HTERT RPE-1 (cell line): ENCODE measurements around the gene WDR86.

Experiments
- in situ Hi-C: fragments of 300-500 bp; cut with MboI; formaldehyde crosslinking; loops from 4 replicates; pipeline ENCODE4 v1.14.3; 2020; ENCODE audit warnings: low sequenced_read_pairs

WDR86 gene

DNA sequence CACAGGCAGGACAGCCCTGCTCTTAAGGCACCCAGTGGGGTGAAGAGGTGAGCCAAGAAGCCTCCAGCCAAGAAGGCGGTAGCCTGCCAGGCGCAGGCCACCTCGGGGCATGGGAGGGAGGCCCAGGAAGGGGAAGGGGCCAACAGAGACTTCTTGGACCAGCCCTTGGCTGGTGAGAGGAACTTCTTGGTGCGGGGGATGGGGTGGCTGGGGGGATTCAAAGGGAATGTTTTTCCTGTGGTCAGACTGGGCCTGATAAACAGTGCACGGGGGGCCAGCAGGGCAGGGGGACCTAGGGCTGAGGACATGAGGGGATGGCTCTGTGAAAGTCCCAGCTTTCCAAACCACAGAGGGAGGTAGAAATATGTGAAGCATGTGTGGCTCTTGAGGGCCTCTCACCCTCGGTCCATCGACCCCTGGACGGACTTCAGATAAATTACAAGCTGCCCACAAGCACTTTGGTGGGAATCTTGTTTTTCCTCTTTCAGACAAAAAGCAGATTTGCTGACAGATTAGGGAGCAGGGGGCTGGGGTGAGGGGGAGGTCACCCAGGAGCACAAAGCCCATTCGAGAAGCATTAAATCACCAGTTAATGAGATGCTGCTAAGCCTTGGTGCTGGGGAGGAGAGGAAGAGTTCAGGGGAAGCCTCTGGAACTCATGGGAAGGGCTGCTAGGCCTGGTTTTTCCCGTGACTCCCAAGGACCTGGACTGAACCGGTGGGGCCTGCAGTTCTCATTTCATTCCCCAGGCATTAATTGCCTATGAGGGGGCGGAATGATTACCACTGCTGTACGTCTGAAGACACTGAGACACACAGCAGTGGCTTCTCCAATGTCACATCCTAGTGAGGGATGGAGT is 18.8 kb upstream of the WDR86 start:
- in situ Hi-C loops, result no loop called here

DNA sequence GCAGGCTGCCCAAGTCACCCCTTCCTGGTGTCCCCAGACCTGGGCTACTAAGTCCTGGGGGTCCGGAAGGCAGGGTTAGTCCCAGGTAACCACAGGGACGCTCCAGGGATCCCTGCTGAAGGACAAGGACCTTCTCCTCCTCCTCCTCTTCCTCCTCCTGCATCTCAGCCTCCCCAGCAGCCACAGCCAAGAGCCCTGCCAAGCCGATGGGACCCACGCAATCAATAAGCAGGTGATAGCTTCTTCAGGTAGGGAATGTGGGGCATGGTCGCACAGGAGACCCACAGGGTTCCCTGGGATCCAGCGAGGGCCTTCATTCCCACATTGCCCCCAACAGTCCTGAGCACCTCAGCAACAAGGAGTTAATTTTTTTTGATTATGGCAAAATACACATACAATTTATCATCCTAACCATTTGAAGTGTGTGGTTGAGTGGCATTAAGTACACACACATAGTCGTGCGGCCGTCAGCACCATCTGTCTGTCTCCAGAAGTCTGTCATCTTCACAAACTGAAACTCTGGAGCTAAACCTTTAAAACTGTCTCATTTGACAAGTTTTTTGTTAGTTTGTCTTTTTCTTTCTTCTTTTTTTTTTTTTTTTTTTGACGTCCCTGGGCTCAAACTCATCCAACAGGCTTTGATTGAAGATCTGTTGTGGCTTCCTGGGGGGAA is 18.0 kb upstream of the WDR86 start:
- in situ Hi-C loops, result no loop called here

DNA sequence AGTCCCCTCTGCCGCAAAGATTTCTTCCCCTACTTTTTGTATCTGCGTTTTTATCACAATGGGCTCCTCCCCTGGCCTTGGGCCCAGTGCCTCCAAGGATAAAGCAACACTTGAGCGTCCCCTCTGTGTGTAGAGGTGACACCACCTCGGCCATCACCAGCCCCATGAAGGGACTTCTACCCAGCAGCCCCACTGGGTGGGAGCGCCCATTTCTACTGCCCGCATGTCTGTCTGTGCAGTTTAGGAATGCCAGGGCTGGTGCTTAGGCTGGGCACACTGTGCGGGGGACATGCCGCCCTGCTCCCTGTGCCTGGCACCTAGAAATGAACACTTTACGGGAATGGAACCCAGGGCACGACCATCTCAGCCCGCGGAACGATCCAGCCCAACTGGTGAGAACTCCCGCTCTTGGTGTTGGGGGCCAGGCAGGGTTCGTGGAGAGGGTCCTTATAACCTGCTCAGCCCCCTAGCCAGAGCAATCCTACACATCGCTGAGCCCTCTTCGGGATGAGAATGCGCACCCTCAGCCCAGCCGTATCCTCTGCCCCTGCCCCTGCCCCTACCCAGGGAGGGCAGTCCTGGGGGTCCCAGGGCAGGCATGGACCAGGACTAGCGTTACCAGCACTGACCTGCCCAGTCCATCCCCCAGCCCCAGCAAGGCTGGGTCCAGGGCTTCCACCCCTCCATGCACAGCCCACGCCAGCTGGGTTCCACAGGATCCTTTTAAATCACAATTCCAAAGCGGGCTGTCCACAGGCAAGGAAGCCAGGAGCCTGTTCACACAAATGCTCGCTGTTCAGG is 17.3 kb upstream of the WDR86 start:
- in situ Hi-C loops, result no loop called here

DNA sequence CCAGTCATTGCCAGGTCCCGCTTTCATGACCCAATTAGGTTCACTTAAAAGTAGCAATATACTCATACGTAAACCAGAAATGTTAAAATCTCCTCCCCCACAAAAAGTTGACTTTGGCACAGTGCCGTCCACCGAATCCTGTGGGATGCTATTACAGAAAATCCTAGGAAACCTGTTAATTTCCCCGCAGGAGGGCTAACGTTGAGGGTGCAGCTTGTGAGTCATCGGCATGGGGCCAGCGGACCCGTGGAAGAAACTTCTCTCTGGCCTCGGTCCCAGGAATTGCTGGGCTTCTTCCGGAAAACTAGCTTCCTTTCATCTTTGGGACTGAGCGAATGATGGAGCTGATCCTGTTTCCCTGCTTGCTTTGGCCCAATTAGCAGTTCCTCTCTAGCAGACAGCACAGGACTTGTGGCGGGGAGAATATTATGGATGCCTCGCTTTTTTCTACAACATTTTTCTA is 16.6 kb upstream of the WDR86 start:
- in situ Hi-C loops, result no loop called here

DNA sequence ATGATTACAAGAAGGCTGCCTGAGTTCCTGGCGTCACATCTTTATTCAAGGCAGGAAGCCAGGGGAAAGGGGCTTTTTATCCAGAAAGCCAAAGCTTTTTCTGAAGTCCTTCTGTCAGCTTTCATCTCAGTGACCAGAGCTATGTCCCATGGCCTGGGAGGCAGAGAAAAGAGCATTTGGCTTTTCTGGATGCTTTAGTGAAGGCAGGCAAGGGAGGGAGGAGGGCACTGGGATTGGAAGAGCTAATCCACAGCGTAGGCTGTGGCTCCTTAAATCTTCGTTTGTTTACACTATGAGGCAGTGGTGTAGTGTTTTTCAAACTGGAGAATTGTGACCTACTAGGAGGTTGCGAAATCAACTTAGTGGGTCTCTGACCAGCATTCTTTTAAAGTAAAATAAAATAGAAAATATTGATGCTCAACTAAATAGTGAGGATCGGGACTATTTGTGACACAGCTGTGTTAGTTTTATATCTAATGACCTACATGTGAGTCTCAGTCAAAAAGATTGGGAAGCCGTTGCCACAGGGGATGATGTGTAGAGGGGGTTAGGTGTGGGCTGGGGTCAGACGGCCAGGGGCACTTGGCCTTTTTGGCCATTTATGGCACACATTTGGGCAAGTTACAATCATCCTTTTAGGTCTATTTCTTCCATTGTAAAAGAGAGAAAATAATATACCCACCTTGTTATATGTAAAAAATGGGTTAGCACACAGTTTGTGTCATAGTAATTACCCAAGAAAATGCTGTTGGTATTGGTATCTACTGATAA is 16.0 kb upstream of the WDR86 start:
- in situ Hi-C loops, result no loop called here

DNA sequence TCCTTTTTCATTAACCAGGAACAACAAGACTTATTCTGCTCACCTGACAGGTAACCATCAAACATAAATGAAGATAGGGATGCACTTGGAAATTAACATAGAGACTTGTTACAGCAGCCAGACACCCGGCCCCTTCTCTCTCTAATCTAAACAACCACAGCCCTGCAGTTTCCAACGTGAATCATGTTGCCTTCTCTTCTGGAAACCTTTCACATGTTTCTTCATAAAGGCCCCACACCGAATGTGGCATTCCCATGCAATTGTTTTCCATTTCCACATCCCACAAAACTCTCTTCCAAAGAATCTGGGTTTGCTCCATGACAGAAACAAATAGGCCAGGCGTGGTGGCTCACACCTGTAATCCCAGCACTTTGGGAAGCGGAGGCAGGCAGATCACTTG is 15.0 kb upstream of the WDR86 start:
- in situ Hi-C loops, result no loop called here

DNA sequence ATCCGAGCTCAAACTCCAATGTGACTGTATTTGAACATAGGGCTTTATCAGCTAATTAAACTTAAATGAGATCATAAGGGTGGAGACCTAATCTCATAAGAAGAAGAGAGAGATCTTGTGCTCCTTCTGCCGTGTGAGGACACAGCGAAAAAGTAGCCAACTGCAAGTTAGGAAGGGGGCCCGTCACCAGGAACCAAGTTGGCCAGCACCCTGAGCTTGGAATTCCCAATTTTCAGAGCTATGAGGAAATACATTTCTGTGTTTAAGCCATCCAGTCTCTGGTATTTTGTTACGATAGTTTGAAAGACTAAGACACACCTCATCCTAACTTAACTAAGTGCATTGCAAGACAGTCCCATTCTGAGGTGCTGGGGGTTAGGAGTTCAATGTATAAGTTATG is 14.1 kb upstream of the WDR86 start:
- in situ Hi-C loops, result no loop called here

DNA sequence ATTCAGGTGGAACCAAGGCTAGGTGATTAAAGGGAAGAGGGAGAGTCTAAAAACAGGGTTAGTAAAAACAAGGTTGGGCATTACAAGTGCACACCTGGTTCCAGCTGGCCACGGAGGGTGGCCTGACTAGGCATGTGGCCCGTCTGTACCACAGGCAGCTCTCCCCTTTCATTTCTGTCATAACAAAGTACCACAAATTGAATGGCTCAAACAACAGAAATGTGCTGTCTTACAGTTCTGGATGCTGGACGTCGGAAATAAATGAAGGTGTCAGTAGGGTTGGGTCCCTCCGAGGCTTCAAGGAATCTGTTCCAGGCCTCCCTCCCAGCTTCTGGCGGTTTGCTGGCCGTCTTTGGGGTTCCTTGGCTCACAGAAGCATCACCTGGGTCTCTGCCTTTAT is 13.4 kb upstream of the WDR86 start:
- in situ Hi-C loops, result no loop called here

DNA sequence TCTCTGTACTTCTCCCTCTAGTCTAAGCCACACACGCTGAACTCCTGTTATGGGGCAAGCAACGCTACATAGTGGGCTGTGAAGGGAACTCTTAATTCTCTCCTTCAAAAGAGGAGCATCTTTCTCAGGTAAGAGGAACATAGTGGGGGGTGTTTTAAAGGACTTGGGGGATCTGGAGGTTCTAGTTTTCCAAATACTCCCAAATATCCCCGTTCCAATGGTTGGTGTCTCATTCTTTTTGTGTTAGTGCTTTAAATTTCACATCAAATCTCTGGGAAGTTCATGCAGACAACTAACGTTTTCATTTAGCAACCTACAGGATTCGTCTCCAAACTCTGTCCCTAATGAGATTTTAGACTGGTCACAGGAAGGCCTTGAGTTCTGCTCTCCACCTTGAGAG is 12.4 kb upstream of the WDR86 start:
- in situ Hi-C loops, result no loop called here

DNA sequence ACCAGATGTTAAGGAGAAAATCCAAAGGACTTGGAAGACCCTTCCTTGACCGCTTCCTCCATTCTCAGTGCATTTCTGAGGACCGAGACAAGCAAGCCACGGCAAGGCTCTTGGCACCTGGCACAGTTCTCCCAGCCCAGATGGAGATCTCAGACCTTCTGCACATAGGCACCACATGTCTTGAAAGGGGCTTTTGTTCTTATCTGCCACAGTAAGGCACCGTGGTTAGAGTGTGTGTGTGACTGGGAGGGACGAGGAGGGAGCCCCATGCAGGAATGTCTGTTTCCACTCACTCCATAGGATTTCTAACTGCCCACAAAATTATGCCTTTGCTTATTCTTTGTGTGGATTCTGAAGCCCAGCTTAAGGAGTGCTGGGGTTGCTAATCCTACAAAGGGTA is 10.3 kb upstream of the WDR86 start:
- in situ Hi-C loops, result no loop called here

DNA sequence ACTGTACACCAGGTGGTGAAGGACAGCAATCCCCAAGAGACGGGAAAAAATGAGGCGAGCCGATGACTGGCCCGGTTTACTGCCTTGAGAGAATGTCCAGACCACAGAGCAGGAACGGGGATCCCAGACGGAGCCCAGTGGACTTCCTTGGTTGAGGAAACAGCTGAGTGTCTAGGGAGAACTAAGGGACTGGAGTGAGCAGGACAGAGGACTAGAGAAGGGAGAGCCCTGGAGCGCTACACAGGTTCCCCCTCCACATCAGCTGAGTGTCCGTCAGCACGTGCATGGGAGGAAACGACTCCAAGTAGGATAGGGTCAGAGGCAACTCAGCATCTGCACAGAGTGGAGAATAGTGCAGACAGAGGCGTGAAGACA is 7.1 kb upstream of the WDR86 start:
- in situ Hi-C loops, result no loop called here

DNA sequence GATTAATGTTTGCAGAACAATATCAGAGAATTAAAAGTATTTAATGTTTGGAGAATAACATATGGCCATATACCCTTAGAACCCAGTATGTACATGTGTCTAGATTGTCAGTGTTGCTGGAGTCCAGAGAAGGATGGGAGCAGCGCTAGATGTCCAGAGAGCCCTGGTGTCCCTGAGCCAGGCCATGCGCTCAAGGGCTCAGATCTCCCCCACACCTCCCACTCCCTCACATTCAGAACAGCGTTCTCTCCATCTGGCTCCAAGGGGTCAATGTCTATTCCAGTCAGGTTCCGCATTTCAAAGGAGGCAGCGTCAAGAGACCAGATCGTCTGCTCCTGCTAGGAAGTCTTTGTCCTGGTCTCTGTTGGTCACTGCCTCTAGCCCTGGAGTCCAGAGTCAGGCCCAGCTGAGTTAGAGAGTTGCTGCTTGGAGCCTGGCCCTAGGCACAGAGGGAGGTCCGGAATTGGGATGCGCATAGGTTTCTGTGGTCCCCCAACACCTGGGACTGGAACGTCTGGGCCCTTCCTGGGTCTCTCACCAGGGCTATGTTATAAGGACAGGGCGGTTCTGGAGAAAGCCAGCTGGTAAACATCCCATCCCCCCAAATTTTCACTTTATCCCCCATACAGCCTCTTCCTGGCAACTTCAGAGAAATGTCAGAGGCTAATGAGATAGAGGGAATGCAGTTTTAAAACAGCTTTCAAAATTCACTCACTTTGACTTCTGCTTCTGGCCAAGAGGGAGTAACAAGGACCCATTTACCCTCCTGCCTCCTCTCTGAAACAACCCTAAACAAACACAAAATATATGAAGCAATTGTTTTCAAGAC is 6.5 kb upstream of the WDR86 start:
- in situ Hi-C loops, result no loop called here

DNA sequence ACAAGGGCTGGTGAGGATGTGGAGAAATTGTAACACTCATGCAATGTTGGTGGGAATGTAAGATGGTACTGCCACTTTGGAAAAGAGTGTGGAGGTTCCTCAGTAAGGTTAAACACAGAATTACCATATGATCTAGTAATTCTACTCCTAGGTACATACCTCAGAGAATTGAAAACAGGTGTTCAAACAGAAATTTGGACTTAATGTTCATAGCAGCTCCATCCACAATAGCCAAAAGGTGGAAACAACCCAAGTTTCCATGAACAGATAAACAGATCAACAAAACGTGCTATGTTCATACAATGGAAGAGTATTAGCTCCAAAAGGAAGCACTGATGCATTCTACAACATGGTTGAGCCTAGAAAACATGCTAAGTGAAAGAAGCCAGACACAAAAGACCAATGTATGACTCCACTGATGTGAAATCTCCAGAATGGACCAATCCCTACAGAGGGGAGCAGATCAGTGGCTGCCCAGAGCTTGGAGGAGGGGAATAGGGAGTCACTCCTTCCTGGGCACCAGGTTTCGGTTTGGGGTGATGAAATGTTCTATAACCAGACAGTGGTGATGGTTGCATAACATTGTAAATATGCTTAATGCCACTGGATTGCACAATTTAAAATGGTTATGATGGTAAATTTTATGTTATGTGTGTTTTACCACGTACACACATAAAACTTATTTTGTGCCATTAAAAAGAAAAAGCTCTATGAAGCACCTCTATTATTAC is 5.7 kb upstream of the WDR86 start:
- in situ Hi-C loops, result no loop called here

DNA sequence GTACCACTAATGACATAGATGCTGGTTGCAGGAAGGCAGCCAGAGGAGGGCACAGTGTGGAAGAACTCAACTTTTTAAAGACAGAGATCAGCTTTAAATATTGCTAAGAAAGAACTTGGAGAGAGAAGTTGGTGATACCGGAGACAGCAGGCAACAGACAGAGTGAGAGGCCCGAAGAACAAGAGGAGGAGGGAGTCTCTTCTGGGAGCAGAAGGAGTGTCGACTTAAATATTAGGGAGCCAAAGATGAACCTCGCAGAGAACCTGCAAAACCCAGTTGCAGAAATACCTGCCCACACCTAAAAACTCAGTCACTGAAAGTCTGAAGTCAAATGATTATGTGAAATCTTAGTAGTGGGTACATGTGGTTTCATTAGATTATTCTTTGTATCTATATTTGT is 3.4 kb upstream of the WDR86 start:
- in situ Hi-C loops, result no loop called here

DNA sequence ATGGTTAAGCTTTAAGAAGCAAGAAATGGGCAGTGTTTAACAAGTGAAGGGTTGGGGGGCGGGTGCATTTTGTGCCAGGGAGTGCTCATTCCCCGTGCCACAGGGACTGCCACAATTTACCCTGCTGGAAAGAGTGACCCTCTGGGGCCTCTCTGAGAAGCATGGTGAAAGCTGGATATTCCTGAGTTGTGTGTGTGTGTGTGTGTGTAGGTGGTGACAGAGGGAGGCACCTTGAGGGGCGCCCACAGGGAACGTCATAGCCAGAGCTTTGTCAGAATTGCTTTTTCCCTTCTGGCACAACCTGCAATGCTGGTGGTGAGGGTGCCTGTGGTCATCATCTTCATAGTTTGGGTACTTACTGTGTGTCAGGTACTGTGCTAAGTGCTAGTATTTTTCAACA is 2.5 kb upstream of the WDR86 start:
- in situ Hi-C loops, result no loop called here

DNA sequence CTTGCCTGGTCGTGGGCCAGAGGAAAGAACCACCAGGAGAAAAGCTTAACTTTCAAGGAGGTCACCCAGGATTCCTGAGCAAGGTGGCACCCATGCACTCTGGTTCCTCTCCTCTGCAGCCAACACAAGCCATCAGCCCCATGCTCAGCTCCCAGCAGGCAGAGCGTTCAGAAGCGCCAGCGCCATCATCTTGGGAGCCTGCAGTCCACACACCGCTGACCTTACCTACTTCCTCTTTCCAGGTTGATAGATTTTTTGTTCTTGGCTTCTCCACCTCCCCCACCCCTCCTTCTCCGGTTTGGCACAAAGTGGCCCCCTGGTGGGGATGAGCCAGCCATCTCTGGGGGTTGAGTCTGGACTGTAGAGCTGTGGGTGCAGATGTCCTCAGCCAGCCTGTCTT is 1.7 kb upstream of the WDR86 start:
- in situ Hi-C loops, result no loop called here

DNA sequence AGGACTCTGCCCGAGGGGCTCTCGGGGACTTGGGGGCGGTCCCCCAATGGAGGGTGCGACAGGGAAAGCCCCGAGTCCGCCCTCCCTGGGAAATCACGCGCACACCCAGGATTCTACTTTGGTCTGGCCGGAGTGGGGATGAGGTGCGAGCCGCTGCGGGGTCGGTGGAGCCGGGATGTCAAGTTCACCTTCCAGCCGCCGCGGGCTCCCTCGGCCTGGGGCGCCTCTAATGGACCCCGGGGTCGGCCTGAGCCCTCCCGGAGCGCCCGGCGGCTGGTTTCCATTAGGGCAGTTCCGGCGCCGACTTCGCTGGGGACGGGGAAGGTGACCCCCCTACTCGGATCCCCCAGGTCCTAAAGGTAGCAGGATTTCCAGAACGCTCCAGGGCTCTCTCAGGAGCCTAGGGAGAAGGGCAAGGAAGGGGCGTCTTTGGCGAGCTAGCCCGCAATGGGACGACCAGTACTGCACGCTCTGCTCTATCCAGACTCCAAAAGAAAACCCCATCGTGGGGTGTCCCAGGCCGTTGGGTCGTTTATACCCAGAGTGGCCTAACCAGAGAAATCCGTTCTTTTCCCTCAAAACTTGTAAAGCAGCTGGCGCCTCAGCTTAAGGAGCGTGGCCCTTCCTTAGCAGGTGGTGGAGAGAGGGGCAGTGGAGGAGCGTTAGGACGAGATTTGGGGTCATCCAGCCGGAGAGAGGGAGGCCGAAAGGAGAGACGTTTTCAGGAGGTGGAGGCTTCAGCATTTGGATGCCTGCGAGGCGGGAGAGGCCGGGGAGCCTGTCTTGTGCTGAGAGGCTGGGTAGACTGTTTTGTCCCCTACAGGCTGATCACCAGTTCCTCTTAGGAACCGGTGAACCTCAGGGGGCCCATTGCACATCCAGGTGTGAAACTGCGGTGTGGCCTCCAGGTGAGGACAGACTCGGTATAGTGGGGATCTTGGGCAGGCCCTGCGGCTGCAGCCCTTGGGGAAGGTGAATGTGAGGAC is 860 bp upstream of the WDR86 start:
- in situ Hi-C loops, result no loop called here
